Stimulated activated CD4-positive, alpha-beta T cell treated with anti-CD3 and anti-CD28 coated beads, Interleukin-12 subunit alpha, Interleukin-12 subunit beta, amount 100 ng/mL, for 48 hours (primary cell): ENCODE measurements around the gene DNAH7.

Experiments
- DNase-seq, 3 donors: peaks; one replicate each; pipeline ENCODE4 v3.0.0-alpha.2; 2020; ENCODE audit warnings: low read depth in 2 of 3, low spot score in 1 of 3

Gene DNAH7

DNA sequence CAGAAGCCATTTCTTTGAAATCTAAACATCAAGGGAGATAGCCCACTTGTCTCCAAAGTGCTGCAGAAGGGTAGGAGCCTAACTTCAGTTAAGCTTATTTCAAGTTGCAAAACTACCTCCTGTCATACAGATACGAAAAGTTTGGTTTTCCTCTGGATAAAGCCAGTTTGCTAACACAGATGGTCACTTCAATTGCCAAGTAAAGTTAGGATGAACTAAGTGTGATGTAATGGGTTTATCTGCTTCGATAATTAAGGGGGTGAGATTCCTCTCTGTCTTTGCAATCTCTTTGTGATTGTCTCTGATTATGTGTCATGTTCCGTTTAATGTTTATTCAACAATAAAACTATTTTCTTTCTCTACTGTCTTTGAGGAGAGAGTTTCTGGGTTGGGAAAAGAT lies 255.2 kb downstream of the DNAH7 start:
- DNase-seq: no peak

DNA sequence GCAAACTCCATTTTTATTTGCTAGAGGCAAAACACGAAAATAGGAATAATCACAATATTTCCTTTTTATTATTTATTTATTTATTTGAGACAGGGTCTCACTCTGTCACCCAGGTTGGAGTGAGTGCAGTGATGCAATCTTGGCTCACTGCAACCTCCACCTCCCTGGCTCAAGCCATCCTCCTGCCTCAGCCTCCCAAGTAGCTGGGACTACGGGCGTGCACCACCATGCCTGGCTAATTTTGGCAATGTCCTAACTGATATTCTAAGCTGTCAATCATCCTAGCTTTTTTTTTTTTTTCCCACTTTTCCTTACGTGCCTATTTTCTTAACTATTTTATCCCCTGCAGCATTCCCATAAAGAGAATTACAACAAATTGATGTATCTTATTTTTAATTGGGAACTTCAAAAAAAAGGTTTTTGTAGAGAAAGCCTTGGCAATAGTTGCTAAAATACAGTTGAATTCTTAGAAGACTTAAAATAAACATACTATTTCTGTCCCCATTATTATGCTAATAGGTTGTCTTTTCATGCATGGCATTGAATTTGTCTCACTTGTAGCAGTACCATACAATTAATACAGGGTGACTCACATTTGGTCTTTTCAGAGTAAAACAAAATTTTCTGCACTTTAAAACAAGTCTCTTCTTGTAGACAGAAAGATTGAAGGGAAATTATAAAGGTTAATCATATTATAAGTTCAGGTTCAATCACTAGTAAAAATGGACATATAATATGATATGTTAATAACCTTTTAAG lies 258.1 kb downstream of the DNAH7 start:
- no peak for DNase-seq

DNA sequence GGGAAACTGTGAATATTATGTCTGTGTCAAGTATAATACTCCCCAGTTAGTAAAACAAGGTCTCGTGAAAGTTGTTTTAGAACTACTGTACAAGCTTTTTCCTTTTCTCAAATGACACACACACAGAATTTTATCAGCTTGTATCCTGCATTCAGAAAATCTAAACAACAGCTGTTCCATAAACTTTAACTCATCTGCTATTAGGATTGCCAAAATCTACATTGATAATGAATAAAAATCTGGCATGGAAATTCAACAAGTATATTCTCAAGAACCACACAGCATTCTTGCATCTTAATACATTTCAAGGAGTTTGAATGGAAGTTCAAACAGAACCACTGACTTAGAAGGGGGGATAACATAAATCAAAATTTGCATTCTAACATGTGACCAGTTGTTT lies 260.4 kb downstream of the DNAH7 start:
- DNase-seq: no peak

DNA sequence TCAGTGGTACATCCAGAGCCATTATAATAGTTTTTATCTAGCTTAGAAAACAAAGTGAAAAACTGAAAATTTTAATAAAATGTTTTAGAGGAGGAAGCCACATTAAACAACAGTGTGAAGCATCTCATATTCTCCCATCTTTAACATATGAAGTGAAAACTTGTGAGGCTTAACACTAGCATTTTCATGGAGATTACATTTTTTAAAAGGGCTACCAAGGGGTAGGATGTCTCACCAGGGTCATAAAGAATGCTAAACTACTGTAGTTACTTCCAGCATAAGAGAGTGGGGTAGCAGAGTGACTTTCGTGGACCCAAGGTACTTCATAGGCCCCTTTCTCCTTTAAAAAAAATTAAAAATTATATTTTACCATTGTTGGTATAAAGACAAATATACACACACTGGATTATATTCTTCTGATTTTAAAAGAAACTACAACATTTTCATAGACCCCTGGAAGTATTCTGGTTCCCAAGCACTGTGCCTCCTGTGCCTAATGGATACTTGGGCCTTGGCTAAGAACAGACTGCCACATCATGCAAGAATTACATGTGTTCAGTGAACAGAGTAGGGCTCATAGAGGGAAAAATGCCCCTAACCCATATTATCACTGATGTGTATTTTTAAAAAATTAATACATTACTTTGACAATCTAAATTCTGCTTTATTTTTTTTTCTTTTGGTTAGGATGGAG lies 263.2 kb downstream of the DNAH7 start:
- DNase-seq: no peak

DNA sequence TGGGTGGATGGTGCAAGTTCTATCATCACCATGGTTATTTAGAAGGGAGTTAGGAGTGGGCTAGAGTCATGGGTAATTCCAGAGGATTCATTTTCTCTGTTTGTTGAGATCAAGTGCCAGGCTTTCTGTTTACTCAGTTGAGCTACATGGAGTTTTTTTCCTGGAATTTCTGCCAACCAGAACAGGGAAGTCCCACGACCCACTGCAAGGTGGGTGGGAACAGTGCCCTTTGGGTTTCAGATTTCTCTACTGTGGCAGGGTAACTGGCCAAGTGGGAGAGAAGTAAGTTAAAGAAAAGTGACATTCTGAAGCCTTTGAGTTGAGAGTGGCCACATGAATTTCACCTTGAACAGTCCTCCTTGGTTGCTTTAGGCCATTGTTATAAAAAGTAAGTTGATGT lies 272.8 kb downstream of the DNAH7 start:
- no peak for DNase-seq

DNA sequence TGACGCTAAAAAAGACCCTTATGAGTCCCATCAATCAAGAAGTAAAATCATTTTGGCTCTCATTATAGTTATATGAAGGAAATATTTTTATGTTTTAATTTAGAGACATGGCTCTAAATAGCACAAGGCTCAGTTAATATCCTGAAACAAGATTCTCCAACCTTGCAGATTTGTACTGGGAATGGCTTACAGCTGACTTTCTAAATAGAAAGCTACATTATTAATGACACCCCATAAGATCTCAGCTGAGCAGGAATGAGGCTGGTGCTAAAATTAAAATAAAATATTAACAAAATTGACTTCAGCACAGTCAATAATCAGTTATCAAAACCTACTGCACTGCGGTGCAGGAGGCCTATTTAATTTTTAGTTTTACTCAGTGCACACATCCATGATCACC lies 274.8 kb downstream of the DNAH7 start:
- no peak for DNase-seq

DNA sequence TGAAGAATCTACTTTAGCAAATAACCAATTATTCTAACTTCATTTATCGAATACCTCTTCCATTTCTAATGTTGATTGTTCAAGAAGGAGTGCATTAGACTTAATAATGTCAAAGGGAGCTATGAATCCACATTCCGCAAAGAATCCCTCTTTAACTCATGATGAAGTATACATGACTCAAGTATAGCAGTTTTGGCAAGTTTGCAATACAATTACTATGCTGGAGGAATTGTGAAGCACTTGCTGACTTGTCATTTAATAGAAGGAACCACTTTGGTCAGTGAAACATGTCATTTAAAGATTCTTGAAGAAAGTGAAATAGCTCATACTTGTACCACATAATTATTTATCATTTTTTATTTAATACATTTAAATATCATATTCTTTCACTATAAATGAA lies 286.5 kb downstream of the DNAH7 start:
- no peak for DNase-seq

DNA sequence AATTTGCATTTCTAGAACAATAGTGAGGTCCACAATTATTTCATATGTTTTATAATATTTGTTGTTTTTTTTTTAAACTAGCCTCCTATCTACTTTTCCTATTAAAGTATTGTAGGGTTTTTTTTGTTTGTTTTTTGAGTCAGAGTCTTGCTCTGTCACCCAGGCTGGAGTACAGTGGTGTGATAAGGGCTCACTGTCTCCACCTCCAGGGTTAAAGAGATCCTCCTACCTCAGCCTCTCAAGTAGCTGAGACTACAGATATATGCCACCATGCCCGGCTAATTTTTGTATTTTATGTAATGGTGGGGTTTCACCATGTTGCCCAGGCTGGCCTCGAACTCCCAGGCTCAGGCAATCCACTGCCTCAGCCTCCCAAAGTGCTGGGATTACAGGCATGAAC lies 289.1 kb downstream of the DNAH7 start:
- no peak for DNase-seq

DNA sequence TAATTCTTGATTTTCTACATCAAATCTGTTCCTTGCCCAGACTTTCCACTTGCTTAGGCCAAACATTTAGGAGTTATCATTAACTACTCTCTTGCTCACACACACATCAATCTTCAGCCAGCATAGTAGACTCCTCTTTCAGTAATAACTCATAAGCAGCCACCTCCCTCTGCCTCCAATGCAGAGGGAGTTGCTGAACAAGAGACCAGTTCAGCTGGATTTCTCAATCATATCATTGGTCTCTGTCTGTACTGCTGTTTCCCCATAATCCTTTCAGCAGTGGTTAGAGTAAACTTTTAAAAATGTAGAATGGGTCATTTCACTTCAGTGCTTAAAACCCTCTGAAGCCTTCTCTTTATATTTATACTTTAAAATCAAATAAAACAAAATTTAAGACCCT lies 298.7 kb downstream of the DNAH7 start:
- no peak for DNase-seq

DNA sequence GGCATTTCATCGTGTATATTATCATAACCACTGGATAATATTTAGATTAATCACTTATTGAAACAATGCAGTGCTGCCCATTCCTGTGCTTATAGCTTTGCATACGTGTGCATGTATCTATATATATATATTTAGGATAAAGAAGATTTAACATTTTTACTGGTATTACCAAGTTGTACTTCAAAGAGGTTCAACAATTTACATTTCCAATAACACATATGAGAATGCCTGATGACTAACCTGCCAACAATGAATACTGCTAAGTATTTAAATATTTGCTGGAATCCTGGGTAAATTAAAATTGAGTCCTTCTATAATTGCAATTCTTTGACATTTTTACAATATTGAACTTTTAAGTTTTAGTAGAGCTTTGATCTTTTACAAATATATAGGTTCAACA lies 300.2 kb downstream of the DNAH7 start:
- DNase-seq: no peak

DNA sequence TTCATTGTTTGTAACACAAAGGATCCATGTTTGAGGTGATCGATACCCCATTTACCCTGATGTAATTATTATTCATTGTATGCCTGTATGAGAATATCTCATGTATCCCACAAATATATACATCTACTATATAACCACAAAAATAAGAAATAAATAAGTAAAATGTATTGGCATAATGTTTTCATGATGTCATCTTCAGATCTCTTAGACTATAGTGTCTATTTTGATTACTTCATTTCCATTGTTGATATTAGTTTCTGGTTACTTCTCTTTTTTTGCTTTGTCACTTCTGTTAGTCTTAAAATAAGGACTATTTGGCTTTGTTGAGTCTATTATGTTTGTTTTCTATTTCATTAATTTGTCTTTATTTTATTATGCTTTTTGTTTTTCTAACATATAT lies 301.9 kb downstream of the DNAH7 start:
- DNase-seq: no peak

DNA sequence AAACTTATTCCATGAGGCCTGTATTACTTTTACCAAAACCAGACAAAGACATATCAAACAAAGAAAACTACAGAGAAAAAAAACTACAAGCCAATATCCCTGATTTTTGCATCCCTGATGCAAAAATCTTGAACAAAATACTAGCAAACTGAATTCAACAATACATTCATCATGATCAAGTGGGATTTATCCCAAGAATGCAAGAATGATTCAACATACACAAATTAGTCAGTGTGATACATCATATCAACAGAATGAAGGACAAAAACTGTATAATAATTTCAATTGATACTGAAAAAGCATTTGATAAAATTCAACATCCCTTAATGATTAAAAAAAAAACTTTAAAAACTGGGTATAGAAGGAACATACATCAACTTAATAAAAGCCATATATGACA lies 304.8 kb downstream of the DNAH7 start:
- DNase-seq: no peak

DNA sequence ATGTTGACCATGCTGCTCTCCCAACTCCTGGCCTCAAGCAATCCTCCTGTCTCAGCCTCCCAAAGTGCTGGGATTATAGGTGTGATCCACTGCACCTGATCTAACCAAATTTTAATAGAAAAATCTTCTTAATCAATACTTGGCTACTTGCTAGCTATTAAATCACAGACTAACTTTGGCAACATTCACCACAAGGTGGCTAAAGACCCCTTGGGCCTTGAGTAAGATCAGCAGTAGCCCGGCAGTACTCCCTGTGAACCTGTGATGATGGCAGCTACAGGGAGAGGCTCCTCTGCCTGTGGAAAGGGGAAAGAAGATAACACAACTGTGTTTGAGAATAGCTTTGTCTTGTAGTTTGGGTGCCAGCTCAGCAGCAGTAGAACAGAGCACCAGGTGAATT lies 308.8 kb downstream of the DNAH7 start:
- DNase-seq: no peak

DNA sequence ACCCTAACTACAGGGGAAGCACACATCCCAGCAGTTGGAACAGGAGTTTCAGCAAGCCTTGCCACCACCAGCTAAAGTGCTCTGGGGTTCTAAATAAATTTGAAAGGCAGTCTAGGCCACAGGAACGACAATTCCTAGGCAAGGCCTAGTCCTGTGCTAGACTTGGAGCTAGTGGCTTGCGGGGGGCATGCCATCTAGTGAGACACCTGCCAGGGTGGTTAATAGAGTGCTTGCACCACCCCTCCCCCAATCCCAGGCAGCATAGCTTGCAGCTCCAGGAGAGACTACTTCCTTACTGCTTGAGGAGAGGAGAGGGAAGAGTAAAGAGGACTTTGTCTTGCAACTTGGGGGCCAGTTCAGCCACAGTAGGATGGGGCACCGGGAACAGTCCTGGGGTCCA lies 309.8 kb downstream of the DNAH7 start:
- DNase-seq: no peak

DNA sequence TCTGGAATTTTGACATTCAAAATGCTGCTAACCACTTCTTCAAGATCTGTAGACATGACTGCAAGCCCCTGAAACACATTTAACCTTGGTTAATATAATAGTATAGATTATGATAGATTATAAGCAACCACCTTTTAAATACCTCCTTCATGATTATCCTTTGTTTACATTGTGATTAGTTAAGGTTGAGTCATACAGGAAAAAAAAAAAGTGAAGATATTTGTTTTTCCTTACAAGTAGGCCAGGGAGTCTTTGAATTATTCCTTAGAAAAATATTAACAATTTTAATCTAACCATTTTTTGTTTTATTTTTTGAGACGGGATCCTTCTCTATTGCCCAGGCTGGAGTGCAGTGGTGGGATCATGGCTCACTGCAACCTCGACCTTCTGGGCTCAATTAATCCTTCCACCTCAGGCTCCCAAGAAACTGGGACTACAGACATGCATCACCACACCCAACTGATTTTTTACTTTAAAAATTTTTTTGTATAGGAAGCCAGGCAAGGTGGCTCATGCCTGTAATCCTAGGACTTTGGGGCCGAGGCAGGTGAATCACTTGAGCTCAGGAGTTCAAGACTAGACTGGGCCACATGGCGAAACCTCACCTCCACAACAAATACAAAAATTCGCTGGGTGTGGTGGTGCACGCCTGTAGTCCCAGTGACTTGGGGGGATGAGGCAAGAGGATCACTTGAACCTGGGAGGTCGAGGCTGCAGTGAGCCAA lies 312.3 kb downstream of the DNAH7 start:
- DNase-seq: no peak

DNA sequence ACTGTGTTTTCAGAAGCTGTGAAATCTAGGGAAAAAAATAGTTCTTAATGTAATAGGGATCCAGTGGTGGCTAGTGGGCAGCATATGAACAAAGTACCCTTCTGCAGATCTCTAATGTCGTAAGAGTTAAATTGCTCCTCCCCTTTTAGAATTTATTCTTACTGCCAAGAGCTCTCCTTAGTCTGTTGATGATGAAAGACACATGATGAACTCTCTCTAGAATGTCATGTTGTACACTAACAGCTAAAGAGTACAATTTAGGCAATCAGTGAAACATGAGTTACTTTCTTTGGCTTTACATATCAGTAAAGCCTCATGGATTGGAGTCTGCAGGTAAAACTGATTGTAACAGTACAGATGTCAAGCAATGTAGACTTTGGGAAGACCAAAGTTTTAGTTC lies 327.4 kb downstream of the DNAH7 start:
- DNase-seq: no peak

DNA sequence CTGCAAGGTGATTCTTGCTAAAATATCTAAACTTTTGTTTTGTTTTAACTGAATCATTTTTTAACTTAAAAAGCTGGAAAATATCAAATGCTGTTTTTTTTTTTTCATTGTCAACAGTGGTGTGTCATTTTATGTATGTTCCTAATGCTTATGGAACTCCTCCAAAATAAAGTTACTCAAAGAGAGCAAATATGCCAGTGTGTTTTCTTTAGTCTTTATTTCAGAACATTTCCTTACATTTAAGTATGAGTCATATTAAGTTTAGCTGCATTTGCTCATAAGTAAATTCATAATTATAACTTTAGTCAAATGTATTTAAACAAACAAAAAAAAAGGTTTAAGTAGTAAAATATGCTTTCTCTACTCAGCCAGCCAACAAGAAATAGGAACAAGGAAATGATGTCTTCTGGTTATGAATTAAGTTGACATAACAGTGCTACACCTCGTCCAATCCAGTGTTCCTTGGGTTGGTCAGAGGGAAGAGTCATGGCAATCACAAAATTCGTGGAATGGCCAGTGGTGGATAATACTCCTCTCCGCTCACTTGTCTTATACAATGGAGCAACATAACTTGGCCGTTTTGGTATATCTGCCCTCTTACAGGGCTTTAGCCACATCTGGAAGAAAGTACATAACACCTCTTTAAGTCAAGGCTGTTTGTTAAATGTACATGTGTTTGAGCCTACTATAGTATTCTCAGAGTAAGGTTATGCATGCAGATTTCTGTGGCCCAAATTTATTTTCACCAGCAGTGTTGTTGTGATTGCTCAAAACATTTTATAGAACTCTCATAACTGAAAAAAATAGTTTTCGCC lies 330.9 kb downstream of the DNAH7 start:
- no peak for DNase-seq

DNA sequence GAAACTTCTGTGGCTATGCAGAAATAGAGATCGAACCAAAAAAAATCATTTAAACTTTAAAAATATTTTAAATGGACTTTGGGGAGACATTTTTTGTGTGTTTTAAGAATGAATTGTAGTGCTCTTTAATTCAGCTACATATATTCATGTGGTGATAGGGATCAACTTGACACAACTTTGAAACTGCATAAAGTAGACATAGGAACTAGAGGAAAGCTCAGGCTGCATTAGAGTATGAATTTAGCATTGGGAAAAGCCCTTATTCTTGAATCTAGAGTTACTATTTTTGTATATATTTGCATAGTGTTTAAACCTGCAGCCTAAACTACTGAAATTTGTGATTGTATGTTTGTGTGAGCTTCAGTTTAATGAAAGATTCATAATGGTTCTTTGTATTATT lies 333.3 kb downstream of the DNAH7 start:
- DNase-seq: no peak

DNA sequence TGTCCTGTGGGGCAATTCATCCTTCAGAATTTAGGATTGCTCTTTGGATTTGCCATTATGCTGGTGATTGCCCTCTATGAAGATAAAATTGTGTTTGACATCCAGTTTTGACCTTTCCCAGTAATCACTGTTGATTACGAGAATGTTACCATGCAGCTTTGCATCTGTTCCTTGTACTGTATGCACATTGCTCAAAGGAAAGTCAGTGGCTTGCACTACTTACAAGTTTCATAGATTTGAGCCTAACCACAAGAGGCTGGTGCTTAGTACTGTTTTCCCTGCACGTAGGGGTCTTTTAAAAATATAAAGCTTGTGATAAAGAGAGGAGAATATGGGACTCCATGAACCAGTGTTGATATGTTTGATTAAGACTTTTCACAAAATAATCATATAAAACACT lies 333.7 kb downstream of the DNAH7 start:
- no peak for DNase-seq

DNA sequence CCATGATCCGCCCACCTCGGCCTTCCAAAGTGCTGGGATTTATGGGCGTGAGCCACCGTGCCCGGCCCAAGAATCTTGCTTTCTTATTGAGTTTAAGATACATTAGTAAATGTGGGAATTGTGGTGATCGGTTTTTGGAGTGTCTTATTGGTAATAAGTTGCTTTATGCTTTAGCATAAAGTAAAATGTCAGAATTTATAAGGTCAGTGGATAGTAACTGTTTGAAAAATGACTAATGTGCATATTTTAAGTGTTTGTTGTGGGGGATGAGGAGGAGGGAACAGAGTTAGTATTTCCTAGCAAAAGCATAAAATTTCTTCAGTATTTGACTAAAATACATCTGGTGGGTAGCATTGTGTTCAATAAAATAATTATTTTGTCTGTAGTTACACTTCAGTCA lies 334.2 kb downstream of the DNAH7 start:
- no peak for DNase-seq

DNA sequence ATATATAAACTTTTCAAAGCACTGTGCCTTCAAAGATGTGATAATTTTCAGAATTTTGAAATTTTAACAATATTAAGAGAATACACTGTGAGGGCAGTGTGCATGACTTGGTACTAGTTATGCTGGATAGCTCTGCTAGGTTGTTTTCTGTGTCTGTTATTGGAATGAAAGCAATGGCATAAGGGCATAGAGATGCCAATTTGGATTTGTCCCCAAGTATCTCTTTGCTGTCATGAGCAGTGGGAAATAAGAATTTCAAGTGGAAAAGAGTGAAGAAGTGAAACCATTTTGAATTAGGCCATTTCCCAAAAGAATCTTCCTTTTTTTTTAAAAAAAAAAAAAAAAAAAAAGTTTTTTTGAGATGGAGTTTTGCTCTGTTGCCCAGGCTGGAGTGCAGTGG lies 334.8 kb downstream of the DNAH7 start:
- no peak for DNase-seq

DNA sequence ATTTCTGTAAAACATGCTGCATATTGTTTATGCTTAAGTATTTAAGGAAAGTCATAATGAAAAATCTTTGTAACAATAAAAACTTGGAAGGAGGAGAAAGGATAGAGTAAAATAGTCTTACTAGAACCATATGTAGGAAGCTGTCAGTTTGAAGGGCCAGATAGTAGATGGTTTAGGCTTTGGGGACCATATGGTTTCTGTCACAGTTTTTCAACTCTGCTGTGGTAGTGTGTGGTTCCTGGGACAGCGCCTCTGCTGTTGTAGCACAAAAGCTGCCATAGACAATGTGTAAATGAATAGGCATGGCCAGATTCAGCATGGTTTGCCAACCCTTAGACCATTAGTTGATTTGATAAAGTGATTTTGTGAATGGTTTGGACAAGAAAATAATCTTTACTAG lies 336.1 kb downstream of the DNAH7 start:
- DNase-seq: no peak
